DND-41 (cell line): Measurements from ENCODE around the gene B4GALT1.

Experiments used
- ATAC-seq: fragments of 200-7000 bp; cut with Tn5 transposase; 3 replicates; pipeline ENCODE4 v1.9.1; 2021; ENCODE audit warnings: low read depth; ENCODE audit not compliant: insufficient read depth
- DNase-seq: peaks from one replicate; pipeline ENCODE4 v3.0.0-alpha.2; 2020
- H2AFZ ChIP-seq: 2 replicates; pipeline ENCODE4 v1.6.0; 2012; ENCODE audit warnings: low read depth, low read length
- H3K27ac ChIP-seq: 2 replicates; pipeline ENCODE4 v1.5.1; 2012; ENCODE audit warnings: low read length, inconsistent platforms
- H3K27me3 ChIP-seq: fragments of 200-600 bp; sonication (generic); 2 replicates; pipeline ENCODE4 v1.6.0; 2012; ENCODE audit warnings: low read length, mild to moderate bottlenecking, inconsistent platforms; ENCODE audit not compliant: insufficient read depth, poor library complexity
- H3K36me3 ChIP-seq: 2 replicates; pipeline ENCODE4 v1.5.1; 2012; ENCODE audit warnings: low read length, inconsistent platforms; ENCODE audit not compliant: insufficient read depth
- H3K4me1 ChIP-seq: 2 replicates; pipeline ENCODE4 v1.5.1; 2012; ENCODE audit warnings: mild to moderate bottlenecking, low read length; ENCODE audit not compliant: insufficient read depth
- H3K4me2 ChIP-seq: 2 replicates; pipeline ENCODE4 v1.6.0; 2012; ENCODE audit warnings: mild to moderate bottlenecking, moderate library complexity, low read length, inconsistent platforms; ENCODE audit not compliant: insufficient read depth
- H3K4me3 ChIP-seq, 2 experiments: fragments of 200-600 bp in 1 of 2; shearing (Covaris generic) in 1 of 2; 2 replicates each; pipeline ENCODE4 v1.5.1; 2012 to 2016; ENCODE audit warnings: inconsistent platforms in 2 of 2, low read length in 2 of 2, mild to moderate bottlenecking in 2 of 2, low read depth in 1 of 2, moderate library complexity in 1 of 2
- H3K79me2 ChIP-seq: 2 replicates; pipeline ENCODE4 v1.6.0; 2012; ENCODE audit warnings: low read length, inconsistent platforms; ENCODE audit not compliant: insufficient read depth
- H3K9ac ChIP-seq: 2 replicates; pipeline ENCODE4 v1.6.0; 2012; ENCODE audit warnings: low read depth, mild to moderate bottlenecking, inconsistent platforms, low read length, moderate library complexity
- H3K9me3 ChIP-seq: 2 replicates; pipeline ENCODE4 v1.5.1; 2012; ENCODE audit warnings: low read length, moderate library complexity, mild to moderate bottlenecking, inconsistent platforms; ENCODE audit not compliant: insufficient read depth, severe bottlenecking
- H4K20me1 ChIP-seq: 2 replicates; pipeline ENCODE4 v1.6.0; 2012; ENCODE audit warnings: low read length; ENCODE audit not compliant: insufficient read depth
- EZH2 ChIP-seq: IDR thresholded peaks from 3 replicates; pipeline ENCODE4 v1.6.1; 2012; ENCODE audit warnings: borderline replicate concordance, low read depth, mild to moderate bottlenecking, moderate library complexity, low read length, inconsistent platforms; ENCODE audit not compliant: severe bottlenecking
- TF ChIP-seq, protein P1 (sequence below): IDR thresholded peaks from 2 replicates; pipeline ENCODE4 v1.5.1; 2012; ENCODE audit warnings: borderline replicate concordance, low read length, moderate library complexity, mild to moderate bottlenecking; ENCODE audit not compliant: poor library complexity, severe bottlenecking; ENCODE audit errors: extremely low read depth

Gene B4GALT1

DNA sequence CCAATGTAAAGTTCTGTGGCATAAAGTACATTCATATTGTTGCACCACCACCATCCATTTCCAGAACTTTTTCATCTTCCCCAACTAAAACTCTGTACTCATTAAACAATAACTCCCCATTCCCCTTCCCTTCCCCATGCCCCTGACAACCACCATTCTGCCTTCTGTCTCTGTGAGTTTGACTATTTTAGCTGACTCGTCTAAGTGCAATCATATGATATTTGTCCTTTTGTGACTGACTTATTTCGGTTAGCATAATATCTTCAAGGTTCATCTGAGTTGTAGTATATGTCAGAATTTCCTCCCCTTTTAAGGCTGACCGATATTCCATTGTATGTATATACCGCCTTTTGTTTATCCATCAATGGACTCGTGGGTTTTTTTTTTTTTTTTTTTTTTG lies 61.6 kb downstream of the B4GALT1 start:
- Histone ChIP-seq H3K27me3 (no peaks in the 10 kb centered on the region), H4K20me1 (no peaks in the 10 kb centered on the region), H3K4me1 (no peaks in the 10 kb centered on the region), H3K4me2 (no peak overlapping the region), H3K27ac (no peak overlapping the region), H2AFZ (no peak overlapping the region), H3K79me2 (no peaks in the 10 kb centered on the region), H3K9ac (no peak overlapping the region), H3K4me3 (no peak overlapping the region), H3K36me3 (no peaks in the 10 kb centered on the region), H3K9me3 (no peaks in the 10 kb centered on the region)
- no peak for ATAC-seq
- TF ChIP-seq EZH2, result no peak
- TF ChIP-seq, protein P1, sequence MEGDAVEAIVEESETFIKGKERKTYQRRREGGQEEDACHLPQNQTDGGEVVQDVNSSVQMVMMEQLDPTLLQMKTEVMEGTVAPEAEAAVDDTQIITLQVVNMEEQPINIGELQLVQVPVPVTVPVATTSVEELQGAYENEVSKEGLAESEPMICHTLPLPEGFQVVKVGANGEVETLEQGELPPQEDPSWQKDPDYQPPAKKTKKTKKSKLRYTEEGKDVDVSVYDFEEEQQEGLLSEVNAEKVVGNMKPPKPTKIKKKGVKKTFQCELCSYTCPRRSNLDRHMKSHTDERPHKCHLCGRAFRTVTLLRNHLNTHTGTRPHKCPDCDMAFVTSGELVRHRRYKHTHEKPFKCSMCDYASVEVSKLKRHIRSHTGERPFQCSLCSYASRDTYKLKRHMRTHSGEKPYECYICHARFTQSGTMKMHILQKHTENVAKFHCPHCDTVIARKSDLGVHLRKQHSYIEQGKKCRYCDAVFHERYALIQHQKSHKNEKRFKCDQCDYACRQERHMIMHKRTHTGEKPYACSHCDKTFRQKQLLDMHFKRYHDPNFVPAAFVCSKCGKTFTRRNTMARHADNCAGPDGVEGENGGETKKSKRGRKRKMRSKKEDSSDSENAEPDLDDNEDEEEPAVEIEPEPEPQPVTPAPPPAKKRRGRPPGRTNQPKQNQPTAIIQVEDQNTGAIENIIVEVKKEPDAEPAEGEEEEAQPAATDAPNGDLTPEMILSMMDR, result no peak
- DNase-seq, result no peak

DNA sequence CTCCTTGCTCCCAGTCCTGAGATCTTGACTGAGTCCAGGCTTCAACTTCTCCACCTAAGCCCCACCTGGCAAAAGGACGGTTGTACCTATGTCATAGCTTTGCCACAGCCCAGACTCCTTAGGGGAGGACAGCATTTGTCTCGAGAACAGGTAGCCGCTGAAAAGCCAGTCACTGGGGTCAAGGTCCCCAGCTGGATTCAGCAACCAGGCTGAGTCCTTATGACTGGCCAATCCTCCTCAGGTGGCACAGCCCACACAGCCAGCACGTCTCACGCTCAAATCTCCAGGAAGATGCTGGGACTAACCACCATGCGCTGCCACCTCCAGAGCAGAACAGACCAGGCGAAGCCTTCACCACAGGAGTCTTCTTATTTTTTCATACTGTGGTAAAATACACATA lies 62.7 kb downstream of the B4GALT1 start:
- no peak overlapping the region for H3K4me3 ChIP-seq
- ATAC-seq (no peak), DNase-seq (no peak)
- H3K4me2 ChIP-seq, result no peak overlapping the region
- no peaks in the 10 kb centered on the region for H3K79me2 ChIP-seq
- H3K27me3 ChIP-seq, result no peaks in the 10 kb centered on the region
- TF ChIP-seq EZH2, result no peak
- TF ChIP-seq, protein P1, result no peak
- no peaks in the 10 kb centered on the region for H3K9me3 ChIP-seq
- H3K27ac ChIP-seq, result no peak overlapping the region
- no peaks in the 10 kb centered on the region for H3K36me3 ChIP-seq
- H2AFZ ChIP-seq, result no peak overlapping the region
- no peak overlapping the region for H3K9ac ChIP-seq
- no peaks in the 10 kb centered on the region for H3K4me1 ChIP-seq
- H4K20me1 ChIP-seq, result no peaks in the 10 kb centered on the region

DNA sequence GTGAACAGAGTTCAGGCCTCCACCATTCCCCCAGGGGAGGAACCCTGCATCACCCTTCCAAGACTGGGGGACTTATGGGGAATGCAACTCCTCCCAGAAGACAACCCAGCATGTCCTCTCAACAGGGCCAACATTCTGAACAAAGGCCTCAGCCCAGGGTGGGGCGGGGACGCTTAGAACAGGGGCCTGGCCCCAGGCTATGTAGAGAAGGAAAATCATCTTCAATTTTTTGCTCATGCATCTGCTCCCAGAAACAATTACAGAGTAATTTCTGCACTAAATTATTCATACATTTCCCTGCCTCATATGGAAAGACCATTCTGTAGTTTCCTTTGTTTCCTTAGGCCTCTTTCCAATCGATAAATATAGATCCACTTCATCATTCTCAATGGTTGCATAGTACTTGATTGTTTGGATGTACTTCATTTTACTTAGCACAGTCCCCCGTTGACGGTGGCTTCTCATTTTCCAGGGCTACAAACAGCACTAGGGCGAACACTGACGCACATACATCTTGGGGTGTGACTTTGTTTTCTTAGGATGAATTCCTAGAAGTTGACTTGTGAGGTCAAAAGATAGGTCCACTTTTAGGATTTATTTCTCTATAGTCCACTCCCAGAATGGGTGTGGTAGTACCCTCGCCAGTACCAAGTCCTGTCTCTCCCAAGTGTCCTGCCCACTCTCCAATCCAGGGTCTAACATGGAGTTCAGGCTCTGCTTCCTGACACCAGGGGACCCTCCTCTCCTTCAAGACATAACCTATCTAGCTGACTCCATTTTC lies 63.4 kb downstream of the B4GALT1 start:
- Histone ChIP-seq H3K4me2 (no peak overlapping the region), H3K4me1 (no peaks in the 10 kb centered on the region), H3K9ac (no peak overlapping the region), H3K79me2 (no peaks in the 10 kb centered on the region), H2AFZ (no peak overlapping the region), H3K36me3 (no peaks in the 10 kb centered on the region), H4K20me1 (no peaks in the 10 kb centered on the region), H3K9me3 (no peaks in the 10 kb centered on the region), H3K27ac (no peak overlapping the region), H3K4me3 (no peak overlapping the region), H3K27me3 (no peaks in the 10 kb centered on the region)
- no peak for TF ChIP-seq EZH2
- TF ChIP-seq, protein P1, result no peak
- DNase-seq (no peak), ATAC-seq (no peak)
